Esophagus (tissue), 2 donors: ENCODE data around the gene ZNG1F. TPM values are rescaled to one million over a fixed set of nuclear protein-coding genes. Genes with fewer than 3 reads are reported as not detected.
"Not testable (repeated sequence)": the region's sequence is repeated elsewhere in the genome, so short reads cannot be mapped to it uniquely, and the experiment has no call there.

ENCODE experiments used
- H3K27ac ChIP-seq, 2 donors: one replicate each; pipeline ENCODE4 v1.5.1; 2013; ENCODE audit warnings: low read depth in 2 of 2, mild to moderate bottlenecking in 2 of 2, inconsistent platforms in 1 of 2, low read length in 1 of 2, moderate library complexity in 1 of 2
- H3K27me3 ChIP-seq, 2 donors: one replicate each; pipeline ENCODE4 v1.6.1; 2013; ENCODE audit warnings: low read length in 2 of 2, control low read depth in 1 of 2, mild to moderate bottlenecking in 1 of 2; ENCODE audit not compliant: insufficient read depth in 2 of 2, control insufficient read depth in 1 of 2
- H3K36me3 ChIP-seq, 2 donors: one replicate each; pipeline ENCODE4 v1.6.1; 2013; ENCODE audit warnings: low read length in 1 of 2; ENCODE audit not compliant: control insufficient read depth in 2 of 2, insufficient read depth in 2 of 2
- H3K4me1 ChIP-seq, 2 donors: one replicate each; pipeline ENCODE4 v1.6.1; 2013; ENCODE audit warnings: low read length in 1 of 2; ENCODE audit not compliant: control insufficient read depth in 2 of 2, insufficient read depth in 2 of 2
- H3K4me3 ChIP-seq, 2 donors: one replicate each; pipeline ENCODE4 v1.5.1; 2013; ENCODE audit warnings: low read length in 2 of 2, mild to moderate bottlenecking in 2 of 2, low read depth in 1 of 2, moderate library complexity in 1 of 2
- H3K9me3 ChIP-seq, 2 donors: one replicate each; pipeline ENCODE4 v1.6.1; 2013; ENCODE audit warnings: mild to moderate bottlenecking in 2 of 2, low read depth in 1 of 2, low read length in 1 of 2, moderate library complexity in 1 of 2; ENCODE audit not compliant: control insufficient read depth in 2 of 2, insufficient read depth in 1 of 2
- WGBS, 2 donors: extraction: QIAGEN DNeasy Blood & Tissue Kit; methylation state at CpG; one replicate each; pipeline ENCODE4 v1.1.7; 2013; 5-methylcytosine and 5-hydroxymethylcytosine counted together
- polyA plus RNA-seq, 2 donors: library from polyadenylated mRNA; stranded (reverse); fragments of 200-250 nt; gene quantifications; one replicate each; pipeline ENCODE4 v1.2.3, GENCODE V29; 2013
- donor health status: healthy with polysubstance abuse.
- donor health status: Bipolar disorder and iron deficiency.

The ZNG1F gene
- polyA plus RNA-seq, 2 donors = 7.7 to 30.3 TPM

DNA sequence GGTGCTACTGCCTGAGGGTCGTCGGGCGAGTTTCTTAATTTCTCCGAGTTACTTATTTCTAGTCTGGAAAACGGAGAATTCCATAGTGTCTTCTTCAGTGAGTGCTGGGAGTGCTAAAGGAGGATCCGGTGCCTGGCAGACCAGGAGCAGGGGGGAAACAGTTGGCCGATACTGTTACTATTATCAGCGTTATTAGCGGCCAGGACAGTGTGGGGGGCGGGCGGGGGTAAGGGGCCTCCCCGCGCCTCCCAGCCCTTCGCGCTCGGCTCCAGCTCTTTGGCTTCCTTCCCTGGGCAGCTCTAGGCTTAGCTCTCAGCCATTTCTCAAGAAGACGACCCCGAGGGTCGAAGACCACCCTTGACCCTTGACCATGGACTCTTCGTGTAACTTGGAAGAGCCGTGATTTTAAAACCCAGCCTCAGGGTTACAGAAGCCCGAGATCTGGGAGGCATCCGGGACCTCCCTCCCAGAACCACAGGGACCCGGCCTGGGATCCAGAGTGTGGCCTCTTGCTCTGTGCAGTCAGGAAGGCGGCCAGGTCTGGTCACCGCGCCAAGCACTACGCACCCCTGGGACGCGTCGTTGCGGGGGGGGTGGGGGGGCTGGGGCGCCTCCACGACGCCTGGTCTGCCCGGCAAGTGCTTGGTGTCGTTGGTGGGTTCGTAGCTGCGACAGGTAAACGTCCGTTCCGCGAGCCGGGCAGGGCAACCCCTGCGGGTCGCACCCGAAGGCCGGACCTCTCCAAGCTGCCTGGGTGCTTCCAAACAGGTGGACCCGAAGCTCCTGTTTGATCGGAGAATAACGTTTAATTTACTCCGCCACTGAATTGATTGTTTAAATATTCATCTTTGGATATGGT is 64.6 kb downstream of the ZNG1F start:
- not testable (repeated sequence) for H3K27ac ChIP-seq, H3K36me3 ChIP-seq, H3K9me3 ChIP-seq, H3K4me3 ChIP-seq, H3K4me1 ChIP-seq, H3K27me3 ChIP-seq
- WGBS, 2 donors = 25 to 35% methylated on average over 33 to 35 of the region's 52 CpGs

- H3K4me3 ChIP-seq, H3K4me1 ChIP-seq, H3K36me3 ChIP-seq, H3K27me3 ChIP-seq, H3K9me3 ChIP-seq, H3K27ac ChIP-seq: not testable (repeated sequence)
- 7 to 13% methylated on average over 7 to 13 of the region's 33 CpGs for WGBS, 2 donors
Measured at GRCh38 chr9:41123812-41124211, 65.3 kb downstream of the ZNG1F start.

DNA sequence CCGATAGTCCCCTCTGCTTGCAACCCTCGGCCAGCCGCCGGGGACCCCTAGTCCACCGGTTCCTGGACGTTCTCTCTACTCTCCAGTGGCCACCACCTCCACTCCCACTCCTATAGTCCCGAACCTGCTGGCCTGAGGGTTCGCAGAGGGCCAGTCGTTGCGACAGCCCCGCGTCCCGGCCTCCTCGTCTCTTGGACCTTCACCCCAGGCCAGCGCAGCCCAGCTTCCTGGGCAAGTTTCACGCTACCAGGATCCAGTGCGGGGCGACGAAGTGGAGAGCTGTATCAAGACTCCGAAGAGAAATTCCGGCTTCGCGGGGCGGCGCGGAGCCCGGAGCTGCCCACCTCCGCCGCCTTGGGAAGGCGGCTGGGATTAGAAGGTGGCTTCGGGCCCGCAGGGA is 65.7 kb downstream of the ZNG1F start:
- WGBS, 2 donors = 16% methylated on average over 10 of the region's 32 CpGs; no CpG with 5 or more reads in 1 of the 2 donors
- not testable (repeated sequence) for H3K9me3 ChIP-seq, H3K36me3 ChIP-seq, H3K27ac ChIP-seq, H3K4me1 ChIP-seq, H3K4me3 ChIP-seq, H3K27me3 ChIP-seq

- not testable (repeated sequence) for H3K27me3 ChIP-seq, H3K36me3 ChIP-seq, H3K4me3 ChIP-seq, H3K27ac ChIP-seq, H3K9me3 ChIP-seq, H3K4me1 ChIP-seq
- WGBS, 2 donors = 40% methylated on average over 1 of the region's 4 CpGs; no CpG with 5 or more reads in 1 of the 2 donors
Measured at GRCh38 chr9:41120696-41121095, 68.4 kb downstream of the ZNG1F start.

- H3K36me3 ChIP-seq, H3K27me3 ChIP-seq, H3K4me1 ChIP-seq, H3K4me3 ChIP-seq, H3K9me3 ChIP-seq, H3K27ac ChIP-seq: not testable (repeated sequence)
- no CpG with 5 or more reads among the region's 5 CpGs for WGBS, 2 donors
Measured at GRCh38 chr9:41119719-41120118, 69.4 kb downstream of the ZNG1F start.

- H3K9me3 ChIP-seq, H3K4me1 ChIP-seq, H3K27me3 ChIP-seq, H3K27ac ChIP-seq, H3K36me3 ChIP-seq, H3K4me3 ChIP-seq: not testable (repeated sequence)
- 43 to 45% methylated on average over 6 to 7 of the region's 7 CpGs for WGBS, 2 donors
Measured at GRCh38 chr9:41119311-41119710, 69.8 kb downstream of the ZNG1F start.

DNA sequence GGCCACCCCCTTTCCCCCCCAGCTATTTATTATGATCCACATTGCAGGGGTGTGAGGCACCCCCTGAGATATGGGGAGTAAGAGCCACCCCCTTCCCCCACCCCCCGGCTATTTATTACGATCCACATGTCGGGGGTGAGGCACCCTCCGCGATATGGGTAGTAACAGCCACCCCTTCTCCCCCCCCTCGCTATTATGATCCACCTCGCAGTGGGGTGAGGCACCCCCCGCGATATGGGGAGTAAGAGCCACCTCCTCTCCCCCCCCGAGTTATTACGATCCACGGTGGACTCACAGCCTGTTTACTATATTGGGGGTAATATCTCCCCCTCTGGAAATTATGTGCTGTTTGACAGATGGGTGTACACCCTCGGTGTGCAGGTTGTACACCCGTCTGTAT is 75.8 kb downstream of the ZNG1F start:
- H3K27ac ChIP-seq, H3K9me3 ChIP-seq, H3K4me3 ChIP-seq, H3K4me1 ChIP-seq, H3K36me3 ChIP-seq, H3K27me3 ChIP-seq: not testable (repeated sequence)
- WGBS, 2 donors = 45 to 66% methylated on average over 7 to 8 of the region's 14 CpGs

DNA sequence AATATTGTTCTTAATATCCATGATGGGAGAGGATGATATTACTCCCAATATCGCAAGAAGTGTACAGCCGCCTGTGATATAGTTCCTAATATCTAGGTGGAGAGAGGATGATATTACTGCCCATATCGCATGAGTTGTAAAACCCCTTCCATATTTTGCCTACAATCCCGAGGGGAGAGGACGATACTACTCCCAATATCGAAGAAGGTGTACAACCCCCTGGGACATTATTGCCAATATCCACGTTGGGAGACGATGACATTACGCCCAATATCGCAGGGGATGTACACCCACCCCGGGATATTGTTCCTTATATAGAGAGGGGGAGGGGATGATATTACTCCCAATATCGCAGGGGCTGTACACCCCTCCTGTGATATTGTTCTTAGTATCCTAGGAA is 77.7 kb downstream of the ZNG1F start:
- H3K9me3 ChIP-seq, H3K4me1 ChIP-seq, H3K36me3 ChIP-seq, H3K4me3 ChIP-seq, H3K27me3 ChIP-seq, H3K27ac ChIP-seq: not testable (repeated sequence)
- WGBS, 2 donors = 81 to 86% methylated on average over 11 of the region's 12 CpGs

DNA sequence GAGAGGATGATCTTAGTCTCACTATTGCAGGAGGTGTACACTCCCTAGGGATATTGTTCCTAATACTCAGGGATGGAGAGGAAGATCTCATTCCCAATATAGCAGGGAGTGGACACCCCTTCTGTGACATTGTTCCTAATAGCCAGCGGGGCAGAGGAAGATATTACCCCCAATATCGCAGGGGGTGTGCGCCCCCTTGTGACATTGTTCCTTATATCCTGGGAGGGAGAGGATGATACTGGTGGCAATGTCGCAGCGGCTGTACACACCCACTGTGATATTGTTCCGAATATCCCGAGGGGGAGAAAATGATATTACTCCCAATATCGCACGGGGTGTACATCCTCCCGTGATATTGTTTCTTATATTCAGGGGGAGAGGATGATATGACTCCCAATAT is 78.2 kb downstream of the ZNG1F start:
- not testable (repeated sequence) for H3K4me1 ChIP-seq, H3K27me3 ChIP-seq, H3K27ac ChIP-seq, H3K36me3 ChIP-seq, H3K4me3 ChIP-seq, H3K9me3 ChIP-seq
- 42 to 44% methylated on average over 7 to 9 of the region's 10 CpGs for WGBS, 2 donors

DNA sequence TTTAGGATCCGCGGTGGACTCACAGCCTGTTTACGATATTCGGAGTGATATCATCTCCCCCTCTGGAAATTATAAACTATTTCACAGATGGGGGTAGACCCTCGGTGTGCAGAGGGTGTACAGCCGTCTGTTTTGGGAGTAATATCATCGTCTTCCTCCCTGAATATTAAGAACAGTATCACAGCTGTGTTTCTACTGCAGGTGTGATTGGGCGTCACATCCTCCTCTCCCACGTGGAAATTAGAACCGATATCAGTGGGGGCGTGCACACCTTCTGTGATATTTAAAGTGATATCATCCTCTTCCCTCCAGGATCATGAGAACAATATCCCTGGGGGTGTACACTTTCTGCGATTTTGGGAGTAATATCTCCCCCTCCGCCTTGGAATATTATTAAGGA is 79.9 kb downstream of the ZNG1F start:
- WGBS, 2 donors = 20 to 24% methylated on average over 4 of the region's 13 CpGs
- H3K9me3 ChIP-seq, H3K36me3 ChIP-seq: not testable (repeated sequence)

More for the DNA sequence above, 79.9 kb downstream of the ZNG1F start:
- H3K27ac ChIP-seq, H3K27me3 ChIP-seq, H3K4me1 ChIP-seq, H3K4me3 ChIP-seq: not testable (repeated sequence)
